Stimulated activated CD8-positive, alpha-beta memory T cell treated with anti-CD3 and anti-CD28 coated beads, Interleukin-15, amount 100 ng/mL, for 4 hours (primary cell): ENCODE measurements around the gene DAPK3.
"Not testable (repeated sequence)": the region's sequence is repeated elsewhere in the genome, so short reads cannot be mapped to it uniquely, and the experiment has no call there.

Experiments
- DNase-seq, 2 donors: peaks; one replicate each; pipeline ENCODE4 v3.0.0-alpha.2; 2020; ENCODE audit warnings: low read depth in 2 of 2

Gene DAPK3

DNA sequence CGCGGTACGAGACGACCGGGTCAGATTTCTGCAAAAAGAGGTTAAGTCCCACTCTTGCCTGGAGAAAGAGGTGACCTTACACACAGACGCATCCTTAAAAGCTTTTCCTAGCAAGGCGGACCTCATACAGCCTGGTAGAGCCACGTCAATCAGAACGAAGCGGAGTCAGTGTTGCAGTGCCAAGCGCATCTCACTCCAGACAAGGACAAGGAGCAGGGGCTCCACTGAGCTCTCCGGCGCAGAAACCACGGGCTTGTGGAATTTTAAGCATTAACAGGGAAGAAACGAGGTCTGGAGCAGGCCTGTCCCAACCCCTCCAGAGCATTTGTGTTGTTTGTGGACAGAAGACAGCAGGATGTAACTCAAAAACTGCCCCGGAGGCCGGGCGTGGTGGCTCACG is 7.2 kb upstream of the DAPK3 start:
- no peak for DNase-seq

DNA sequence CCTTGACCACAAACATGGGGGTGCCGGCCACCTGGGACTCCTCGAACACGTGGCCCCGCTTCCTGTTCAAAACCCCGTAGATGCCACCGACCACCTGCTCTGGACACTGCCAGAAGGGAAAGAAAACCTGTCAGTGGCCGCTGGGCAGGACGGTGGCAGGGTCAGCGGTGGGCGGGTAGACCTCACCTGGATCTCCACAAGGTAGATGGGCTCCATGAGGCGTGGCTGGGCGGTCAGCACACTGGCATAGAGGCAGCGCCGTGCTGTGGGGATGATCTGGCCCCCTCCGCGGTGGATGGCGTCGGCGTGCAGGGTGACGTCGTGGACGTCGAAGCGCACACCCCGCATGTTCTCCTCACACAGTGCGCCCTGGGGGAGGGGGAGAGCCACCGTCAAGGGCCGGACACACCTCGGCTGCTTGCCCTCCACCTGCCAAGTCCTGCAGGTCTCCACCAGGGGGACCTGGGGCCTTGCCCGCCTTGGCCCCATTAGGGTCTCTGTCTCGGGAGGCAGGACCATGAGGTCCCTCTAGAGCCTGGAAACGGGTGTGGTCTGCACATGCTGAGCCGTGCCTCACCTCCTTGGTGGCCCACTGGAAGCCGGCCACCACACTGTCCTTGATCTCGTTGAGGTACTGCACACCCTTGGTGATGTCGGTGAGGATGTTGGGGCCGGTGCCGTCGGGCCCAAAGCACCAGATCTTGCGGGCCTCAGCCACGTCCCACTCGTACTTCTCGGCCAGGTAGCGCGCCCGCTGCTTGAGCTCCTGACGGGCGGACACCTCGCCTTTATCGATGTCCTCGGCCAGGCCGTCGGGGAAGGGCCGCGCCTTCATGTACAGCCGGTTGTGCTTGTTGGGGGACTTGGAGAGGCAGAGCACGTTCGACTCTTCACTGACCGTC is 6.6 kb upstream of the DAPK3 start:
- DNase-seq = no peak

DNA sequence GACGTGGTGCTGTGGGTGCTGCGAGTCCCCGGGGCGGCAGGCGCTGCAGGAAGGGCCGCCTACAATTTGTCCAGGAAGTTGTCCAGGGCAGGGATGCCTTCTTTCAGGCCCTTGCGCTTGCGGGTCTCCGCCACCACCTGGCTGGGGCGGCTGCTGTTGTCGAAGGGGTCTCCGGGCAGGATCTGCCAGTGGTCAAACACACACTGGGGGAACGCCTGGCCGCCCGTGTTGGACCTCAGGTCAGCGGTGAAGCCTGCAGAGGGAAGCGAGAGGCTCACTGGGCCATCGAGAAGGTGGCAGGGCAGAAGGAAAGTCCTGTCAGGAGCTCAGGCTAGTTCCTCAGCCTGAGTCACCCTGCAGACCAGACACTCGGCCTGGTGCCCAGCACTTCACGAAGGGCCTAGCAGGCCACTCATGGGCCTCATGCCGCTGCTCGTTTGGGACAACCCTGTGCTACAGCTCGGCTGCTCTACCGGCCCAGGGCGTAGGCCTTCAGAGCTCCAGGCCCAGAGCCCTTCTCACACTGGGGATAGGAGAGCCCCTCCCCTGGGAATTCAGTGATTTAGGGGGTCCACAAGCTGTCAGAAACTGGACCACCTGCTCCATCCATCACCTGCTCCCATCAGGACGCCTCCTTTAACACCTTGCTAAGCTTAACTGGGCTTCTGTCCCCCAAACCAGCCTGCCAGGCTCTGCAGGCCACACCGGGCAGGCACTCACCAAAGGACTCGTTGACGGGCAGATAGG is 5.8 kb upstream of the DAPK3 start:
- DNase-seq = no peak

DNA sequence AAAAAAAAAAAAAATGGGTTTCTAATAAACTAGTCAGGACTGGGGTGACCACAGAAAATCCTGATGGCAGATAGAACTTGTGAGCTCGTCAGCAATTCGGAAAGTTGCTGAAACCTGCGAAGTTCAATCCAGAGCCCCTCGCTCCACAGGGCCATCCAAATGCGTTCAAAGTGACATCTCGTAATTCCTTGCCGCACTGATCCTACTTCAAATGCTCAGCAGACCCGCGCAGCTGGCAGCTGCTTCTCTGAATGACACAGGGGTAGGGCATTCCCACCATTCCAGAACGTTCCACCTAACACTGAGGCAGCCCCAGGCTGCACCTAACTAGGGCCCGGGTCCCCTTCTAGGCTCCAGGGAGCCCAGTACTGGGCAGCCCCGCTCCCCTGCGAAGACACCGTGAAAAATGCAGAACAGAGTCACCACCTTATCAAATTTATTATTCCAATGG is 4.8 kb upstream of the DAPK3 start:
- DNase-seq = no peak

DNA sequence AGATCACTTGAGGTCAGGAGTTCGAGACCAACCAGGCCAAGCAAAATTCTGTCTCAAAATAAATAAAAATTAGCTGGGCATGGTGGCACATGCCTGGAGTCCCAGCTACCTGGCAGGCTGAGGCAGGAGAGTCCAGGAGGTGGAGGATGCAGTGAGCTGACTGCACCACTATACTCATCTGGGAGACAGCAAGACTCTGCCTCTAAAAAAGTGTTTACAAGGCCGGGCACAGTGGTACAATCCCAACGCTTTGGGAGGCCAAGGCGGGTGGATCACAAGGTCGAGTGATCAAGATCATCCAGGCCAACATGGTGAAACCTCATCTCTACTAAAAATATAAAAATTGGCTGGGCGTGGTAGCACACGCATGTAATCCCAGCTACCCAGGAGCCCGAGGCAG is 4.2 kb upstream of the DAPK3 start:
- no peak for DNase-seq

DNA sequence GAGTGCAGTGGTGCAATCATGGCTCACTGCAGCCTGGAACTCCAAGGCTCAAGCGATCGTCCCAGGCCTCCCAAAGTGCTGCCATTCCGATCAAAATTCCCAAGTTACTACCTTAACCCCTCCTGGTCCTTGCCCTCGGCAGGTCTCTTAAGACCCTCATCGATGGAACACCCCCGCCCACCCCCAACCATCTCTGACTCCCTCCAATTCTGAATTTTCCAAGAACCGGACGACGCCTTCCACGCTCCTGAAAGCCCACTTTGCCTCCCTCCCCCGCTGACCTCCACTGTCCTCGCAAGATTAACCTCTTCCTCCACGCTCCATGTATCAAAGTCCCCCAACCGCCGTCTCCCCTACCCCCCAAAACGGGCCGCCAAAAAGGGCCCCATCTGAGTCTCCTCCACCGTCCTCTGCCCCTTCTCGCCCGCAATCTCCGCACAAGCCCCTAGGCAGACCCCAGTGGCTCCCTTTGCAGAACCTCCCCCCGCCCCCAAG is 539 bp downstream of the DAPK3 start:
- no peak for DNase-seq

DNA sequence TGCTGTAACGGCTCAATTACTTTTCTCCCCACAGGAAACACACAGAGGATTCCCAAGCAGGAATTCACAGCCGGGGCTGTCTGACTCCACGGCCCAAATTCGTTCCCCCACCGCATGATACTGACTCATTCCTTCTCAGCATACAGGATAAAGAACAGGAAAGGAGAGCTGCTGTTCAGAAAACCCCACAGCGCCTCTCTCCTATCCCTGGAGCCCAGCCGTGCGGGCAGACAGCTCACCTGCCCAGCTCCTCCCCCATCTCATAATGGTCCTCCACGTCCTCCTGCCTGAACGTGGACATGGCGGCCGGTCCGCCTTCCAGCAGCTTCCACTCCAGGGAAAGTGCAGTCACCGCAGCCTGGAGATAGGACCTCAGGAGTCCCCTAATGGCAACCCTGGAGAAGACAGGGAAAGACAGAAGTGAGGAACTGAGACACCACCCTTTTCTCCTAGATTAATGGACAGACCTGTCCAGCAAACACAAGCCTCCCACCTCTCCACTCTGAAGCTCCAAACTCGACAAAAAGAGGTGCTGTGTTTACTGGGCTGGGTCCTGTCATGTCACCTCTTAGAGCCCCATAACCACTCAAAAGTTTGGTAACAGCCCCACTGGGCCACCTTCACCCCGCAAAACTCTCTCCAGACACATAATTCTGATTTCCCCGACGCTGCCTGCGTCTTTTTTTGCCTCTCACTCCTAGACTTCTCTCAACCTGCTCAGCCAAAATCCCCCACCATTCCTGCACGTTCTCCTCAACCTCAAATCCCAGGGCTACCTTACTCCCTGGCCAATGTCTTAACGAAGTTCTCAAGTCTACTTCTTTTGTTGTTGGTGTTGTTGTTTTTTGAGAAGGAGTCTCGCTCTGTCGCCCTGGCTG is 1.2 kb downstream of the DAPK3 start:
- no peak for DNase-seq

DNA sequence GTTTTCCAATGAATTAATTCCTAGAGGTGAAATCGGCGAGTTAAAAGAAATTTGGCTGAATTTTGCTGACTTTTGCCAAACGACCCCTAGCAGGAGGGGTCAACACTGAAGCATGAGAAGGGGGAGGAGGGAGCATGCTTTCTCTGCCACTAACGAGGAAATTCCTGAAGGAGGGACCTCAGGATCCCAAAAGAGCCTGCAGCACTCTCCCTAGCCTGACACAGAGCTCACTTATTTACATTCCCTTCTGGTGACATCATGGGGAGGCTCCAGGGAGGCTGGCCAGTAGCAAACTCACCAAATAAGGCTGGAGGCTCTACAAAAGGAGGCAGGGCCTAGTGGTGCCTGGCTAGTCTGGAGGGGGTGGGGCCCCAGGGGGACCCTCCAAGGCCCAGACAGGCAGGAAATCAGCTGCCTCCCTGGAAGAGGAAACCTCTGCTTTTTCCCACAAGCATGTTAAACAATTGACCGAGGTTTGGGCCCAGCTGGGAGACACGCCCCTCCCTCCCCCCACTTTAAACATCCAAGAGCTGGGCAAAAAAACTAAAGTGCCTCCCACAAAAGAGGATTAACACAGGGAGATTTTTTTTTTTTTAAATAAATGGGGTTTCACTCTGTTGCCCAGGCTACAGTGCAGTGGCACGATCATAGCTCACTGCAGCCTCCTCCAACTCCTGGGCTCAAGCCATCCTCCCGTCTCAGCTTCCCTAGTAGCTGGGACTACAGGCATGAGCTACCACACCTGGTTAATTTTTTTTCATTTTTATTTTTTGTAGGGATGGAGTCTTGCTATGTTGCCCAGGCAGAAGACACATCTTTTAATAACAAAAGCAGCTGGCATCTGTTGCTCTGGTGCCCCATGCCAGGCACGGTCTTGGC is 2.1 kb downstream of the DAPK3 start:
- no peak for DNase-seq

DNA sequence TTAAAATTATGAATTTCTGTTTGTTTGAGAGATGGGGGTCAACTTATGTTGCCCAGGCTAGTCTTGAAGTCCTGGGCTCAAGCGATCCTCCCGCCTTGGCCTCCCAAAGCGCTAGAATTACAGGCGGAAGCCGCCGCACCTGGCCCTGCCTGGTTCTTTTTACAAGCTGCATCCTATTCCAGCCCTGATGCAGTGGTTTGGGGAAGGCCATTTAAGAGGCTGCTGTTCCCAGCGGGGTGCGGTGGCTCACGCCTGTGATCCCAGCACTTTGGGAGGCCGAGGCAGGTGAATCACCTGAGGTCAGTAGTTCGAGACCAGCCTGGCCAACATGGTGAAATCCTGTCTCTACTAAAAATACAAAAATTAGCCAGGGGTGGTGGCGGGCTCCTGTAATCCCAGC is 2.9 kb downstream of the DAPK3 start:
- DNase-seq = not testable (repeated sequence)

DNA sequence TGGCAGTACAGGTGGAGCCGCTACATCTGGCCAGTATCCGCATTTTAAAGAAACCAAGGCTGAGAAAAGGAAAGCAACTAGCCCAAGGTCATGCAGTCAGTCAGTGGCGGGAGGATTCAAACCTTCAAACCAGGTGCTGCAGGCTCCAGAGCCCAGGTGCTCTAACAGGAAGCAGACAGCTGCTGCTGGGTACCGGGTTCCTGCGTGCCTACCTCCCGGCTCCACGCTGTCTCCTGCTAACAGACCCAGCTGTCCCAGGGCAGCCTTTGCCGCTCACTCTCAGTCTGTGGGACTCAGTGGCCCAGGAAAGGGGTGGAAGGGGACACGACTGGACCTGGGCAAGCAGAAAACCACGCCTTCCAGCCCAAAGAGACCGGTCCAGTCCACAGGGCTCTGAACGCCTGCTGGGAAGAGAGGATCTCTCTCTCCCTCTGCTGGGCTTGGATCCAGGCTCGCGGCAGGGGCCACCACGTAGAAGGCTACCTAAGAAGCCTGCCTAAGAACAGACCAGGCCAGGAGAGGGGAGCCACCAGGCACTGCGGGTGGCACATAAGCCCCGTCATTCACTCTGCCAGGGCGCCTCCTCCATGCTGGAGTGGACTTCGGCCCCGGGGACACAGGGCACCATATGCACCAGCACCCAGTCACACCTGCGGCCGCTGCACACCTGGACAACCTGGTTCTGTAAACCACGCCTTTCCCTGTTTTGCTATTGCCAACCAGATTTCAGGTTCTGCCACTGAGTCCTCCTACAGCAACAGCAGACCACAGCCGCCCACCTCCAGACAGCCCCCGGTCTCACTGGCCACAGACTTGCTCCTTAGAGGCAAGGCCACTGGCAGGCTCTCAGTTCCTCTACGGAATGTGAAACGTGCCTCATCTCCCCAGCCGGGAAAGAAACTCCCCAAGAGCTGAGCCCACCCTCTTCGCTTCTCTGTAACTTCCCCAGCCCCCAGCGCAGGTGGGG is 4.6 kb downstream of the DAPK3 start:
- no peak for DNase-seq

DNA sequence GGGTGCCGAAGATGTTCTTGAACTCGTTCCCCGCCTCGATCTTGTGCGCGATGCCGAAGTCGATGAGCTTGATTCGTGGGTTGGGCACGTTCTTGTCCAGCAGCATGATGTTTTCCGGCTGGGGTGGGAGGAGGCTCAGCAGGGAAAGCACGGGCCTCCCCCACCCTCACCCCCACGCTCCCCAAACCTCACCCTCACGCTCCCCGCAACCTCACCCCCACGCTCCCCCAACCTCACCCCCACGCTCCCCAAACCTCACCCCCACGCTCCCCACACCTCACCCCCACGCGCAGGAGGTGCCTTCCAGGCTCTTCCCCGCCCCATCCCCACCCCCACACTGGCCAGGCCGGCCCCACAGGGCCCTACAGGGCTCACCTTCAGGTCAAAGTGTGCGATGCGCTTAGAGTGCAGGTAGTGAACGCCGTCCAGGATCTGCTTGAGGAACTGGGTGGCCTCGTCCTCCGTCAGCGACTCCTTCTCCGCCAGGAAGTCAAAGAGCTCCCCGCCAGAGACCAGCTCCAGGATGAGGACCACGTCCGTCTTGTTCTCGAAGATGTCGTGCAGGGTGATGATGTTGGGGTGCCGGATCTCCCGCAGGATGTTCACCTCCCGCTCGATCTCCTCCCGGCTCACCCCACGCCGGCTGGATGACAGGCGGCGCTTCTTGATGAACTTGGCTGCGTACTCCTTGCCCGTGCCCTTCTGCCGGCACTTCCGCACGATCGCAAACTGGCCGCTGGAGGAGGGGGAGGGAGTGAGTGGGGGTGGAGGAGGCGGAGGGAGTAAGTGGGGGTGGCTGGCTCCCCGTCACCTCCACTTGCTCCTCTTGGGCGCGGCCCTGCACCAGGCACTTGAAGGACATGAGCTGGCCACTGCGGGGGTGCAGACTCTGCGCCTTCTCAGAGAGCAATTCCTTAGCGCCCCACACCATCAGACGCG is 6.4 kb downstream of the DAPK3 start:
- no peak for DNase-seq

DNA sequence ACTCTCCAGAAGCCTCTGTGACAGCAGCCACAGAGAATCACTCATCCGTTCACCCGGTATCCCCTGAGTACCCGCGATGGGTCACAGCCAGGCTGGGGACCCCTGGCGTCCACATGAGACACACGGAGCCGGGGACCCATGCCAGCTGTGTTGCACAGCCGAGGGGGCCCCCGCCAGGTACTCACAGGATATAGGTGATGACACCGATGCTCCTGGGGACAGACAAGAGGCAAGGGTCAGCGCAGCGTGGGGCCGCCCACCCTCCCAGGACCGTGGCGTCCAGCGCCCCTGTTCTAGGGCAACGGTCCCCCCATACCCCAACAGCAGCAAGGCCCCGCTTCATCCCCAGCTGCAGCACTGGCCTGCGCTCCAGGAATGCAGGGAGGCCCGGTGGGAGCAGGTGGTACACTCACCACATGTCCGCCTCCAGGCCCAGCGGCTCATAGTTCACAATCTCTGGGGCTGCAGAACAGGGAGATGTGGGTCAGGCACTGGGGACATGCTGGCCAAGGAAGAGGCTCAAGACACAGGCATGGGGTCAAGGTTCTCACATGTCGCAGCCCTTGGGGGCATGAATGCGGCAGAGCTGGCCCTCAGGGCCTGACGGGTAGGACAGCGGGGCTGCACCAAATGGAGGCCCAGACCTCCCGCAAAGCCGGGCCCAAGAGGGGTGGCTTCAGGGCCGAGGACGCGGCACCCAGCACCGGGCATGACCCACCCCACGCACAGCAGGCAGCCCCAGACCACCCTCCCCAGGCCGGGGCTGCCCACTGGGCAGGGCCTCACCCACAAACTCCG is 7.2 kb downstream of the DAPK3 start:
- no peak for DNase-seq

DNA sequence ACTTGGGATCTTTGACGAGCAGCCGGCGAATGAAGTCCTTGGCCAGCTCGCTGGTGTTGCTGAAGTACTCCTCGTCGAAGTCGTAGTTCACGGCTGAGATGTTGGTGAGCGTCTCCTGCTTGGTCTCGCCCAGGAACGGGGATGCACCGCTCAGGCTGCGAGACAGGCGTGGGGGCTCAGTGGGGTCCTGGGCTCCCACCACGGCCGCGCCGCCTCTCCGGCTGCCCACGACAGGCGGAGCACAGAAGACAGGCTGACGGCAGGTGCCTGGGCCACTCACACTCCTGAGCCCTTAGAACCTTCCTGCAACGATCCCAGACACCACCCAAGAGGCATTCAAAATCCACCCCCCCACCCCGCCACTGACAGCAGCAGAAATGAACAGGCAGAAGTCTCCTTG is 9.9 kb downstream of the DAPK3 start:
- no peak for DNase-seq

DNA sequence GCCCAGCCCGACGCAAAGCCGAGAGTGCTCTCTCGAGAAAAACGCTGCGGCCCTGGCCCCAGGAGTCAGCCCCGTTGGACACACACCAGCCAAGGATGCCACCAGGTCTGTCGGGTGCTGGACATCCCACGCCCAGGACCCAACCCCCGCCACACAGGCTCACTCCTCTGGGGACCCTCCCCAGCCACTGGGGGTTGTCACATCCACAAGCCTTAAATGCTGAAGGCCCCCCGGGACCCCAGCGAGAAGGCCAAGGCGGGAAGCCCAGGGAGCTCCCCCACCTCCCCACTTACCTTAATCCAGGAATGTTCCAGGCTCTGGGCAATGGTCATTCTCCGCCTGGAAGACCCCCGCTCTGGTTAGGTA is 11.2 kb downstream of the DAPK3 start:
- DNase-seq = no peak

DNA sequence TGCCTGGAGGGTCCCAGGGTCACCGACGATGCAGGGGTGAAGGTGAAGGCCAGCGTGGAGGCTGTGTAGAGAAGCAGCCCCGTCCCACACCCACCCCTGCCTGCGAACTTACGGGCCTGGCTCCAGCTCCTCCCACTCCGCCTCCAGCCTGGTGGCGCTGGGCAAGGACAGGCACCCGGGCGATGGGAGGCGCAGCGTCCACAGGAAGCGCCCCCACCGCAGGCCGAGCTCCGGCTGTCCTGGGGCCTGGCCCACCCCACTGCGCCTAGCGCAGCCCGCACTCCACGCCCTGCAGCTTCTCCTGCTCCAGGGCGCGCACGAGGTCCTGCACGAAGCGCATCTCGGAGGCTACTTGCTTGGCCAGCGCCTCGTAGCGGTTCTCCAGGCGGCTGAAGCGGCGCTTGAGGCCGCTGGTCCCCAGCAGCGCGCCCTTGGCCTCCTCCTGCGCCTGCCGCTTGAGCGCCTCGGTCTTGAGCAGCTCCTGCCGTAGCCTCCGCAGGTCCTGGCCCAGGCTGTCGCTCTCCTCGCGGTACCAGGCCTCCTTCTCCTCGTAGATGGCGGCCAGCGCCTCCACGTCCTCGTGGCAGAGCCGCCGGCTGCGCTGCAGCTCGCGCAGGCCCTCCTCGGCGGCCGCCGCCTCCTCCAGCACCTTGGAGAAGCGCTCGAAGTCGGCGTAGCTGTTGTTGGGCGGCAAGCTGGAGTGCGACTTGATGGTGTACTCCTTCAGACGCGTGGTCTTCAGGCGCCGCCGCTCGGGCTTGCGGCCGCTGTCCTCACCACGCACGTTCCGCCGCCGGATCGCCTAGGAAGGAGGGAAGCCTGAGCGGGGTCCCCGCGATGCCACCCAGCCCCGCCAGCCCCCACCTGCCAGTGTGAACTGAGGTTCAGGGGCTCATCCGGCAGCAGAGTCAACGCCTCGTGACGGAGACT is 11.8 kb downstream of the DAPK3 start:
- DNase-seq = no peak

DNA sequence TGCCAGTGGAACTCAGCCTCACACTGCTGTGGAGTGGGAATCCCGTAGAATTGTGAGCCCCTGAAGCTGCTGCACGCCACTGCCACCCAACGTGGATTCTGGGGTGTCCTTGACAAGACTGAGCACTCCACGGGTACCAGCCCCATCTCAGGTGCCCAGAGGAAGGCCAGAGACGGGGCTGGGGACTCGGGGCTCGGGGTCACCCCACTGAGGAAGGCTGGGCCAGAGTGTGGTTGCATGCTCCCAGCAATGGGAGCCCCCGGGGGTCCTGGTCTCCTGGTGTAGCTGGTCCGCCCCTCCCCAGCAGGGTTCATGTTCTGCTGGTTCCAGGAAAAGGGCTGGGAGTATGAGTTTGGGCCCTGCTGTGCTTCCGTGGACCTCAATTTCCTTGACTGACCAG is 15.2 kb downstream of the DAPK3 start:
- no peak for DNase-seq

DNA sequence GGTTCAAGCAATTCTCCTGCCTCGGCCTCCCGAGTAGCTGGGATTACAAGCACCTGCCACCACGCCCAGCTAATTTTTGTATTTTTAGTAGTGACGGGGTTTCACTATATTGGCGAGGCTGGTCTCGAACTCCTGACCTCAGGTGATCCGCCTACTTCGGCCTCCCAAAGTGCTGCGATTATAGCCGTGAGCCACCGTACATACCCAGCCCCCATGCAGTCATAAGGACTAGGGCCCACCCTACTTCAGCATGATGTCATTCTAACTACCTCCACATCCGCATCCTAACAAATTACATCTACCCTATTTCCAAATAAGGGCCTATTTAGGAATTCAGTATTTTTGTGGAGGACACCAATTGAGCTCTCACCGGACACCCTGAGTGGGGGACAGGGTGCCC is 15.6 kb downstream of the DAPK3 start:
- not testable (repeated sequence) for DNase-seq
